K562 (cell line): ENCODE results near the gene MACROD2. TPM values are rescaled to one million over a fixed set of nuclear protein-coding genes. Genes with fewer than 3 reads are reported as not detected.

Source experiments
- ATAC-seq: fragments of 200-7000 bp; cut with Tn5 transposase; 3 replicates; pipeline ENCODE4 v1.9.1; 2020; ENCODE audit warnings: moderate library complexity
- BruUV-seq: library from RNA; stranded (reverse); fragments of 400-500 nt; replicated peaks from 2 replicates; lab custom pipeline; 2021; lab: Mats Ljungman, UMichigan
- CTCF ChIA-PET: fragments of 300-600 bp; formaldehyde crosslinking; extraction: SDS; loops from one replicate; lab custom pipeline; 2021; ENCODE audit warnings: low intra/inter-chr PET ratio; lab: Yijun Ruan, JAX
- POLR2A ChIA-PET: fragments of 300-600, 350-650 bp; sonication (Branson Sonifier 250); formaldehyde crosslinking; extraction: SDS; loops from one replicate; lab custom pipeline; 2021; ENCODE audit warnings: antibody characterized with exemption, inconsistent platforms; lab: Yijun Ruan, JAX
- DNase-seq, 4 experiments: peaks; one replicate each; pipeline versions ENCODE4 v3.0.0 to v3.0.0-alpha.2; 2011 to 2018; ENCODE audit warnings: low spot score in 3 of 4, mixed read lengths in 3 of 4; ENCODE audit errors: extremely low read depth in 1 of 4
- FAIRE-seq: peaks from 2 replicates; lab custom pipeline; 2011; peaks lifted over from hg19 to GRCh38; lab: Jason Lieb, UNC
- H2AFZ ChIP-seq: 2 replicates; pipeline ENCODE4 v1.6.0; 2011; ENCODE audit warnings: low read depth, low read length, control low read depth, inconsistent platforms
- H3K27ac ChIP-seq: fragments of 200-600 bp; 3 replicates; pipeline ENCODE4 v1.8.0; 2011; ENCODE audit warnings: low read depth, mild to moderate bottlenecking, control low read depth, inconsistent platforms, low read length, moderate library complexity, mixed read lengths; ENCODE audit errors: extremely low read depth
- H3K27me3 ChIP-seq, 2 experiments: fragments of 300-600 bp in 1 of 2; 2 replicates in 1 of 2; 3 replicates in 1 of 2; pipeline versions ENCODE4 v1.6.0 to v1.8.0; 2011; ENCODE audit warnings: inconsistent platforms in 2 of 2, low read length in 2 of 2, mild to moderate bottlenecking in 1 of 2, mixed read lengths in 1 of 2, moderate library complexity in 1 of 2; ENCODE audit not compliant: control insufficient read depth in 2 of 2, insufficient read depth in 2 of 2
- H3K36me3 ChIP-seq: fragments of 300-600 bp; 3 replicates; pipeline ENCODE4 v1.8.0; 2011; ENCODE audit warnings: mild to moderate bottlenecking, low read length, inconsistent platforms; ENCODE audit not compliant: control insufficient read depth, insufficient read depth
- H3K4me1 ChIP-seq, 2 experiments: fragments of 200-600 bp in 1 of 2; replicated peaks in 1 of 2; 2 replicates in 1 of 2; 3 replicates in 1 of 2; pipeline versions ENCODE4 v1.5.1 to v1.8.0; 2011; ENCODE audit warnings: inconsistent platforms in 2 of 2, low read length in 2 of 2, mild to moderate bottlenecking in 1 of 2, mixed read lengths in 1 of 2, moderate library complexity in 1 of 2; ENCODE audit not compliant: control insufficient read depth in 2 of 2, insufficient read depth in 2 of 2
- H3K4me2 ChIP-seq: 2 replicates; pipeline ENCODE4 v1.6.1; 2011; ENCODE audit warnings: low read length, control low read depth, inconsistent platforms, mixed read lengths; ENCODE audit not compliant: insufficient read depth
- H3K4me3 ChIP-seq: fragments of 200-600 bp; sonication (generic), shearing (Covaris generic); 2 replicates; pipeline ENCODE4 v1.5.1; 2016; ENCODE audit warnings: control low read depth, inconsistent platforms
- H3K79me2 ChIP-seq: fragments of 200-600 bp; 3 replicates; pipeline ENCODE4 v1.8.0; 2011; ENCODE audit warnings: low read length, inconsistent platforms; ENCODE audit not compliant: control insufficient read depth, insufficient read depth
- H3K9ac ChIP-seq, 2 experiments: 2 replicates each; pipeline versions ENCODE4 v1.6.0 to v1.6.1; 2011; ENCODE audit warnings: low read depth in 2 of 2, low read length in 2 of 2, control low read depth in 1 of 2, inconsistent platforms in 1 of 2, mild to moderate bottlenecking in 1 of 2, mixed read lengths in 1 of 2; ENCODE audit not compliant: insufficient read depth in 1 of 2
- H3K9me1 ChIP-seq: one replicate; pipeline ENCODE4 v1.6.0; 2011; ENCODE audit warnings: inconsistent platforms, mild to moderate bottlenecking, low read length, moderate library complexity; ENCODE audit not compliant: control insufficient read depth, insufficient read depth
- H3K9me3 ChIP-seq: replicated peaks from 2 replicates; pipeline ENCODE4 v1.5.1; 2011; ENCODE audit warnings: low read depth, low read length, inconsistent platforms; ENCODE audit not compliant: control insufficient read depth, insufficient read depth
- H4K20me1 ChIP-seq: replicated peaks from 2 replicates; pipeline ENCODE4 v1.6.1; 2011; ENCODE audit warnings: low read length, inconsistent platforms, mixed read lengths; ENCODE audit not compliant: control insufficient read depth, insufficient read depth
- ARID2 ChIP-seq: fragments of 450-650 bp; IDR thresholded peaks from 2 replicates; pipeline ENCODE4 v1.6.1; 2017; ENCODE audit warnings: antibody characterized with exemption, mild to moderate bottlenecking
- CCAR2 ChIP-seq: fragments of 200-400 bp; formaldehyde crosslinking; IDR thresholded peaks from 2 replicates; pipeline ENCODE4 v1.6.1; 2017; ENCODE audit warnings: mild to moderate bottlenecking, low read depth, low read length
- CHD1 ChIP-seq: fragments of 200-600 bp; sonication (generic); IDR thresholded peaks from one replicate; pipeline ENCODE4 v1.6.1; 2012; ENCODE audit warnings: mild to moderate bottlenecking, moderate library complexity, low read length, inconsistent platforms
- FOXO4 ChIP-seq: fragments of 450-650 bp; formaldehyde crosslinking; IDR thresholded peaks from 2 replicates; pipeline ENCODE4 v1.4.0; 2020; ENCODE audit warnings: mild to moderate bottlenecking, moderate library complexity
- ILF3 ChIP-seq: fragments of 450-650 bp; IDR thresholded peaks from 2 replicates; pipeline ENCODE4 v1.6.1; 2018; ENCODE audit warnings: antibody characterized with exemption, mild to moderate bottlenecking, moderate library complexity, borderline replicate concordance
- LARP7 ChIP-seq: fragments of 450-650 bp; IDR thresholded peaks from 2 replicates; pipeline ENCODE4 v1.6.1; 2016
- MAZ ChIP-seq, 2 experiments: fragments of 450-650 bp in 1 of 2; sonication (generic) in 1 of 2; formaldehyde crosslinking; IDR thresholded peaks in 1 of 2; conservative IDR thresholded peaks in 1 of 2; 2 replicates each; pipeline versions ENCODE4 v1.4.0 to v1.5.0; 2020; ENCODE audit warnings: mild to moderate bottlenecking in 1 of 2, missing genetic modification reagents in 1 of 2
- SAP30 ChIP-seq: fragments of 200-600 bp; sonication (generic); IDR thresholded peaks from 2 replicates; pipeline ENCODE4 v1.6.1; 2012; ENCODE audit warnings: borderline replicate concordance, low read depth, mild to moderate bottlenecking, moderate library complexity, low read length, control low read depth, inconsistent platforms; ENCODE audit not compliant: insufficient read depth, poor library complexity, severe bottlenecking
- SOX6 ChIP-seq: fragments of 450-650 bp; IDR thresholded peaks from 2 replicates; pipeline ENCODE4 v1.6.1; 2014; ENCODE audit warnings: mild to moderate bottlenecking
- SRF ChIP-seq, 2 experiments: fragments of 250-450, 450-650 bp in 1 of 2; sonication (Bioruptor Pico) in 1 of 2; sonication (generic) in 1 of 2; formaldehyde crosslinking; IDR thresholded peaks; 2 replicates each; pipeline versions ENCODE4 v1.5.0 to v1.5.1; 2020 to 2022; ENCODE audit warnings: mild to moderate bottlenecking in 1 of 2, missing genetic modification reagents in 1 of 2
- TRIM24 ChIP-seq, 2 experiments: fragments of 450-650 bp; IDR thresholded peaks; 2 replicates each; pipeline ENCODE4 v1.6.1; 2016
- TSHZ1 ChIP-seq: fragments of 250-450 bp; sonication (Bioruptor Pico); IDR thresholded peaks from 2 replicates; pipeline ENCODE4 v1.4.0; 2020; ENCODE audit warnings: mild to moderate bottlenecking, moderate library complexity
- WGBS: fragments of 100-300 bp; shearing (Covaris generic); methylation state at CpG from one replicate; pipeline ENCODE4 v1.1.6; 2016; ENCODE audit warnings: low coverage, mixed read lengths; ENCODE audit not compliant: insufficient coverage; ENCODE audit errors: missing lambda C conversion rate; 5-methylcytosine and 5-hydroxymethylcytosine counted together
- in situ Hi-C: fragments of 300-500 bp; cut with MboI; formaldehyde crosslinking; loops from 4 replicates; pipeline ENCODE4 v1.15.0; 2018; ENCODE audit warnings: inconsistent platforms, mixed read lengths
- intact Hi-C: fragments of 100-400 bp; cut with micrococcal nuclease; formaldehyde crosslinking; loops from 2 replicates; pipeline ENCODE4 v1.14.2; 2022
- polyA plus RNA-seq, 8 experiments: library from polyadenylated mRNA; depleted of rRNA in 4 of 8; stranded (reverse) in 5 of 8; unstranded in 3 of 8; fragments of >200 nt; fragmentation: Nextera tagmentation in 2 of 8; fragmentation: Illumina TruSeq in 1 of 8; extraction: Ambion mirVana in 2 of 8; extraction: Trizol in 1 of 8; gene quantifications; 2 replicates each; pipeline versions ENCODE4 v1.2.1 to v1.2.3, GENCODE V29; 2011 to 2014; ENCODE audit warnings: inconsistent platforms in 1 of 8, missing spikeins in 1 of 8
- total RNA-seq, 7 experiments: library from RNA; depleted of rRNA in 6 of 7; stranded (reverse); fragments of >200 nt in 6 of 7; fragmentation: Illumina TruSeq in 2 of 7; extraction: Trizol in 2 of 7; gene quantifications; 2 replicates each; pipeline versions ENCODE4 v1.2.1 to v1.2.3, GENCODE V29; 2011 to 2021; ENCODE audit warnings: low replicate concordance in 1 of 7

The MACROD2 gene
- total and polyA plus RNA-seq, 9 of the 15 experiments (the other 6 are each of a cell fraction or from before 2014, with no cell fraction given): not detected

GRCh38 chr20:15267935-15268334, 1272.6 kb downstream of the MACROD2 start:
- H3K9me3 ChIP-seq: no peaks in the 10 kb centered on the region
- ChIA-PET CTCF (no interaction called here), POLR2A (no interaction called here)
- H3K4me2 ChIP-seq: no peak overlapping the region
- no peaks in the 10 kb centered on the region for H3K27me3 ChIP-seq
- H3K79me2 ChIP-seq: no peaks in the 10 kb centered on the region
- no peaks in the 10 kb centered on the region for H4K20me1 ChIP-seq
- no peaks in the 10 kb centered on the region for H3K36me3 ChIP-seq
- H3K27ac ChIP-seq: no peak overlapping the region
- DNase-seq: no peak
- H3K4me1 ChIP-seq: no peaks in the 10 kb centered on the region
- no peak for ATAC-seq
- no peak overlapping the region for H3K4me3 ChIP-seq
- no peak for TF ChIP-seq SAP30
- TF ChIP-seq LARP7: no peak
- TF ChIP-seq FOXO4: no peak
- TF ChIP-seq CHD1: no peak
- TF ChIP-seq ILF3: no peak
- TF ChIP-seq TRIM24 (IDR thresholded peaks at IDR 0.05): no peak
- no peak for TF ChIP-seq MAZ (CRISPR knock-in tag; conservative IDR thresholded peaks at IDR 0.05 in 1 of 2, IDR thresholded peaks at IDR 0.05 in 1 of 2)
- no peak for TF ChIP-seq SRF (CRISPR knock-in tag; IDR thresholded peaks at IDR 0.05)
- no peak for TF ChIP-seq SOX6
- no peak for TF ChIP-seq ARID2
- TF ChIP-seq TSHZ1: no peak
- no peak for TF ChIP-seq CCAR2
- no peak overlapping the region for H3K9ac ChIP-seq
- no peak for FAIRE-seq
- no peaks in the 10 kb centered on the region for H3K9me1 ChIP-seq
- no peak overlapping the region for H2AFZ ChIP-seq
- BruUV-seq: no TSS peak
- WGBS: no CpG with 5 or more reads among the region's 1 CpG
- in situ Hi-C loops (no loop called here), intact Hi-C loops (no loop called here)
